A172 (cell line): Measurements from ENCODE around the gene RNU1-4. TPM values are rescaled to one million over a fixed set of nuclear protein-coding genes. Genes with fewer than 3 reads are reported as not detected.
A peak's percentile ranks its signal among the peaks of the same experiment; 100 is the strongest.
"Not testable (repeated sequence)": the region's sequence is repeated elsewhere in the genome, so short reads cannot be mapped to it uniquely, and the experiment has no call there.

Experiments used
- DNase-seq: peaks from one replicate; pipeline ENCODE4 v3.0.0-alpha.2; 2015; ENCODE audit warnings: low spot score
- total RNA-seq: library from RNA; depleted of rRNA; stranded (reverse); fragments of >200 nt; shearing (Covaris generic); gene quantifications from 2 replicates; pipeline ENCODE4 v1.2.3, GENCODE V29; 2014

The RNU1-4 gene
- total RNA-seq, 1 experiment from 2014 or later, result 255 TPM

DNA sequence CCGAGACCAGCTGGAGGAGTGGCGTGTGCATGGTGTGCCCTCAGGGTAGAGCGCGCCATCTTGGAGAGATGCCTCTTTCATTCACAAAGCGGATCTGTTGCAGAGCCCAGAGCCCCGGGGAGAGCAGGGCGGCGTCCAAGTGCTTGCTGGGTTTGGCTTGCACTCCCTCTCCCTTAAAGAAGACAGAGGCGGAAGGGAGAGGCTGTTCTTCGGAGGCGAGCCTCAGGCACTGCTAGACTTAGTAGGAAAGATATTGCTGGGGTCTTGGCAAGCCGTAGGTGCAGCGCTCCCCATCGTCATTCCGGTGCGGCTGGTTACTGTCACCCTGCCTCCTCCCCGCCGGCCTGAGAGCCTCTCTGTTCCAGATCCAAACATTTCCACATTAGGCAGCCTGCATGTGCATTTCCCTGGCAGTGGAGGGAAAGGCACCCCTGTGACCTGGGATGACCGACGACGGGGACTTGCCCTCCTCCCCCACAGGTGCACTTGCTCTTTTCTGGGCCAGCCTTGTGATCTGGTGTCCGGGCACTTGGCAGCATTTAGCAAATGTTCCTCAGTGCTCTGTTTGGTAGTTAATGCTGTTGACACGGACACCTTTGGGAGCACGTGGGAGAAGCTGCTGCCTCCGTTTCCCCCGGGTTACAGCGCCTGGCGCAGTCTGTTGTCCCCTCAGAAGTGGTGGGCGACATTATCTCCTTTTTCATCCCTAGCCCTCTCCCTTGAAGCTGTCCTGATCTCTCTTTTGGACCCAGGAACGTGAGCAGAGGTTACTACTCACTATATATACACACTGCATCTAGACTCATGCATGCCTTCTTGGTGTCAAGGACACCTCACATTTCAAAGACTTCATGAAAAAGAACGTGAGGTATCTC lies 25.7 kb downstream of the RNU1-4 start:
- not testable (repeated sequence) for DNase-seq

DNA sequence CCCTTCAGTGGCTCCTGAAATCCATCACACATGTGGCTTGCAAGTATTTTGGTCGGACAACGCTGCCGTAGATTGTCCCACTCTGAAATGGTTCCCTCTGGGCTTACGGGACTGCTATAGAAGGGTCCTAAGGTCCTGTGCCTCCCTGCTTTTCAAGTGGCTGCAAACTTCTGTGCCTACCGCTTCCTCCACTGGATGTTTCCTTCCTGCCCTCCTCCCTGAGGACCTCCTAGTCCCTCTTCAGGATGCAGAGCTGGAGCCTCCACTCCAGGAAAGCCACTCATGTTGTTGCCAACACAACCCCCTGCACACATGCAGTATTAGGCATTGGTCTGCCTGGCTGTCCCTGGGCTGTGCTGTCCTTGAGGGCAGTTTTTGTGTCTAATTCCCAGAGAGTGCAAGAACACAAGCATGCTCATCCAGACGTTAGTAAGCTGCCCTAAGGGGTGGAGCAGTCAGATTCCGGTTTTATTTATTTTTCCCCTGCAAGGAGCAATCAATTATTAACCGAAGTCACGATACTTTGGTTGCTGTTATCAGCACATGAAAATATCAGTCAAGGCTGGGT lies 26.5 kb downstream of the RNU1-4 start:
- not testable (repeated sequence) for DNase-seq

DNA sequence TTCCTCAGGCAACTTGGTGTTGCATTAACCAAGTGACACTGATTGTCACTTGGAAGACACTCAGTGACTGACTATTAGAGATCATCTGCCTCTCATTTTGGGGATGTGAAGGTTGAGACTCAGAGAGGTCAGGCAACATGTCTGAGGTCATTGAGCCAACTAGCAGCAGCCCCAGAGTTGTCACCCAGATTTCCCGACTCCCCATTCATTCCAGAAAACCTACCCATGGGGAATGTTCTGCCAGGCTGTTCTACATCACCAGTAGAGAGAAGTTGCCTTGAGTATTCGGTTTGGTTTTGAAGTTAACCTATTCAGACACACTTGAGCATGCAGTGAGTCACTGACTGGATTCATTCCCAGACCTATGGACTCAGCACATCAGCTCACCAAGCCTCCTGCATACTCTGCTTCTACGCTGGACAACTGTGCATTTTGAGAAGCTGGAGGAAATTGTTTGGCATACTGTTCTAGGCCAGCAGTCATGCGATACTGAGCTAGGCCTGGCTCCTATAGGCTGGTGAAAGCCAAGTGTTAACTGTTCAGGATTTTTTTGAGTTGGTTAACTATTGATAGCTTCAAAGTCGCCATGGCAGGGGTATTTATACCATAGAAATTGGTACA lies 29.9 kb downstream of the RNU1-4 start:
- peak; percentile 52 for DNase-seq

DNA sequence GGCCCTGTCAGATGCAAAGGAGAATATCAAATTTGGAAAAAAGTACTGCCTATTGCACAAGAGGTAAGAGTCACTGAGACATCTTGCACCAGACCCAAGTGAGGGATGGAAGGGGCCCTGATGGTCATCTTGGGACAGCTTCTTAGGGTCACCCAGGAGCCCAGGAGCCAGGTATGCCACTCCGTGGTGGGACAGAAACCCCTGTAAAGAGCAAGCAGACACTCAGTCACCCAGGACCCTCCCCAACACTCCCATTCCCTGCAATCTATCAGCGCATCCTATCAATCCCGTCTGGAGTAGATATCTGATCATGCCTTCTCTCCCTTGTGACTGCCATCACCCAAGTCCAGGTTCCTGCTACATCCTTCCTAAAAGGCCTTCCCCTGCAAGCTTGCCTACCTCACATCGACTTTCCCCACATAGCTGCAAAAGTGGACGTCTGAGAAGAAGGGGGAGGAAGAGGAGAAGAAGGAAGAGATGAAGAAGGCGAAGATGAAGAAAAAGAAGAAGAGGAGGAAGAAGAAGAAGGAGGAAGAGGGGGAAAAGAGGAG lies 30.7 kb downstream of the RNU1-4 start:
- not testable (repeated sequence) for DNase-seq

DNA sequence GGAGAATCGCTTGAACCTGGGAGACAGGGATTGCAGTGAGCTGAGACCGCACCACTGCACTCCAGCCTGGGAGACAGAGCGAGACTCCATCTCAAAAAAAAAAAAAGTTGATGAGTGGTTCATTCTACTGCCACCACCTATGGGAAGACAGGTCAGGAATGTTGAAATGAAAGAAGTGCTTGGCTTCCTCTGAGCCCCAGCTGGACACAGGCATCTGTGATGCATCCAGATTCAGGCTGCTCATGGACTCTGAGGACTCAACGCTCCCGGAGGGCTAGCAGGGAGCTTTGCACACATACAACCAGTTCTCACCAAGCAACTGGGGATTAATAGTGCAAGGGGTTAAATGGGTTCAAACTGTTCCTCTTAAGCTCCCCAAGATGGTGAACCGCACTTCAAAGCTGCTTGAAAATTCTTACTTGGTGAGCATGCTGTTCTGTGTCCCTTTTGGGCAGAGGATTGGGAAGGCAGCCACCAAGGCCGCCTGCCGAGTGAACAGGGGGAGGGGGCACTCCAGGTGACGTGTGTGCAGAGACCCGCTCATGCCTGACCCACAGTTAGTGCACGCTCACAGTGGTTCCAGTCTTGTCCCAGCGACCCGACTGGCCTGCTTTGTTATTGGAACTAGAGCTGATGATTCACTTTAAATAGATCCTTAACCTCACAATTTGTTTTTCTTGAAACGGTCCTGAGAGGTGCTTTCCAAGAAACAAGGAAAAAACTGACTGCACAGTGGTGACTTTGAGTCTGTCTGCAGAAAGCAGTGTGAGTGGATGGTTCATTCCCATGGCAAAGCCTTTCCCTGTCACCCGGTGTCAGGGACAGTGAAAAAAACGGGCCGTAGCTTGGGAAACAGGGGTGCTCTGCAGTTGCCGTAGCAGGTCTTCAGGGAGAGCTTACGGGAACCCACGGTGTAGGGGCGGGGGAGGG lies 32.2 kb downstream of the RNU1-4 start:
- not testable (repeated sequence) for DNase-seq

DNA sequence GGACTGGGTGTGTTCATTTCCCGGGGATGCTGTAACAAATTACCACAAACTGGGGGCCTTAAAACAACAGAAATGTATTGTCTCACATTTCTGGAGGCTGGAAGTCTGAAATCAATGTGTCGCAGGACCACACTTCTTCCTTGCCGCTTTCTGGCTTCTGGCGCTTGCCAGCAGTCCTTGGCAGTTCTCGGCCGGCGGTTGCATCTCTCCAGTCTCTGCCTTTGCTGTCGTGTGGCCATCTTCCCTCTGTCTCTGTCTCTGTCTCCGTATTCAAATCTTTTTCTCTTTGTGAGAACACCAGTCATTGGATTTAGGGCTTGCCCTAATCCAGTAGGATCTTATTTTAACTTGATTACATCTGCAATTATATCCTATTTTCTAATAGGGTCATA lies 32.9 kb downstream of the RNU1-4 start:
- DNase-seq, result not testable (repeated sequence)

DNA sequence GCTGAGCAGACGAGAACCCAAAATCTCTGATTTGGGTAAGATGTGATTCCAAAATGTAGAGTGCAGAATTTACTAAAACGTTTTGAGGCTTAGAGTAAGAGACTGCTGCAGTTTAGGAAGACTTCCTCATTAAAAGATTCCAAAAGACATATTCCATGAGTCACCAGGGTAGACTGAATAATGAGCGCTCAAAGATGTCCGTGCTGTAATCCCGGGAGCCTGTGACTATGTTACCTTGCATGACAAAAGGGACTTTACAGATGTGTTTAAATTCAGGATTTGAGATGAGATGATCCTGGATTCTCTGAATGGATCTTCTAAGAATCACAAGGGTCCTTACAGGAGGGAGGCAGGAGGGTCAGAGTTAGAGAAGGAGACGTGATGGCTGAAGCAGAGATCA lies 33.4 kb downstream of the RNU1-4 start:
- not testable (repeated sequence) for DNase-seq

DNA sequence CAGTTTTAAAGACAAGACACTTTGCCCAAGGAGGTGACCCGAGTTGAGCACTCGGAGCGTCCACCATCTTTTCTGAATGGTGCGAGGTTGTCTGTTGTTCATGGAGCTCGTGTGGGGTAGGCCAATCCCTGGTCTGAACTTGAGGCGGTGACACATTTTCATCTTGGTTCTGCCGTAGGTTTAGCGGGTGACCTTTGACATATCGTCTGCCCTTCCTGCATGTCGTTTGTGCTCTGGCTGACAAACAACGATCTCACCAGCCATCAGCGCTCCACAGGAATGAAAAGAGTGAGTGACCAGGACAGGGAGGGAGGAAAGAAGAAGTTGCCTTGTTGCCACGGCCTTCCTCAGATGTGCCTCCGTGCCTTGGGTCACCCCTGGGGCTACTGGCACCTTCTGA lies 34.5 kb downstream of the RNU1-4 start:
- DNase-seq, result not testable (repeated sequence)

DNA sequence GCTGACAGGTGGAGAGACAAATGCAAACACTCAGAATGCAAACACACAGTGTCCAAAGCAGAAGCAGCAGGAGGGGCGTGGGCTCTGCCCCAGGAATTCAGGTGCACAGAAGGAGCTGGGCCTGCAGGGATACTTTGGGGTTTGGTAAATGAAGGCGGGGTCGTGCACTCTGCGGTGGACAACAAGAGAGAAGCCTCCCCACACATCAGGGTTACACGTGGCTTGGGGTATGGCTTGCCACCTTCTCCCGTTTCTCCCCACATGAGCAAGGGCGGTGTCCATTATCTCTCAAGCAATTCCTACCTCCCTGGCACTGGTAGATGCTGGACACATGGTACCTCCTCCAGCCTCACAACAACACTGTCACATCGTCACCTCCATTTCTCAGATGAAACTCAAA lies 35.0 kb downstream of the RNU1-4 start:
- DNase-seq, result not testable (repeated sequence)

DNA sequence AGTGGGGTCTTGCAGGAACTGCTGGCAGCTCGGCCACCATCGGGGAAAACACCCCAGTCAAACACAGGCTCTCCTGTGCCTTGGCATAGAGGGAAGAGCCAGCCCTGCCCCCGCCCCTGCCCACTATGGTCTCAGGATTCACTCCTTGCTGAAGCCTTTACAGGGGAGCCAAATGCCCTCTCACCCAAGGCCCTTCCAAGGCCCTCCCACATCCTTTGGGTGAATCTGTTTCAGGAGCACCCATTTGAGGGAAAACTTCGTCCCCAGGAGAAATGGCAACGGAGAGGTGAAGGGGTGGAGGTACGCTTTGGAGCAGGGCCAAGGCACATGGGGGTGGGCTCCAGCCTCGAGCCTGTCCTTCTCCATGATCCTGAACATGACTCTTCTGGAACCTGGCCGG lies 35.9 kb downstream of the RNU1-4 start:
- DNase-seq, result not testable (repeated sequence)

DNA sequence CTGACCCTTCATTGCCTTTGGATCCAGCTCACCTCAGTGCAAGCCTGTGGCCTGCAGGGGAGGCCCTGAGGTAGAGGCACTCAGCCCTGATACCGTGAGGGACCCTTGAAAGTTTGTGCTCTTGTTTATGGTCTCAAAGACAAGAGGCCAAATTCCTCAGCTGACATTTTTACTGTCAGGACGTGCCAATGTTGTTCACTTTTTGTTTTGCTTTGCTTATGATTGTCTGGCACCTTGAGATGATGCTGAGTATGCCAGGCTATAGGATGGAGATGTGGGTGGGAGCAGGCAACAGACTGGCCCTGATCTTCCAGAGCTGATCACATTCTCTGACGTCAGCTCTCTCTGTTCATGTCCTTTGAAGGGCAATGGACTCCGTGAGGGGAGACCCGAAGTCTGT lies 36.5 kb downstream of the RNU1-4 start:
- not testable (repeated sequence) for DNase-seq

DNA sequence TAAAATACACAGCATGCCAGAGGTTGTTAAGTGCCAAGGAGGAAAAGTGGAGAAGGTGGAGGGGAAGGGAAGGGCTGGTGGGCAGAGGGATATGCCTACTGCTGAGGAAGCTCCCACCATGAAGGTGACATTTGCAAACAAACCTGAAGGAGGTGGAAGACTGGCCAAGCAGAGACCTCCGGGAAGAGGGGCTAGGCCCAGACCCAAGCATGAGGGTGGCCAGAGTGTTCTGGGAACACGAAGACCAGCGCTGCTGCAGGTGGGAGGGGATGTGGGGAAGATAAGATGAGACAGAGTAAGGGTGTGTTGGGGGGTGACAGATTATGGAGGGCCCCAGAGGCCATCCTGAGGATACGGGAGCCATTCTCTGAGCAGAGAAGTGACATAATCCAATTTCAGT lies 37.5 kb downstream of the RNU1-4 start:
- DNase-seq, result not testable (repeated sequence)

DNA sequence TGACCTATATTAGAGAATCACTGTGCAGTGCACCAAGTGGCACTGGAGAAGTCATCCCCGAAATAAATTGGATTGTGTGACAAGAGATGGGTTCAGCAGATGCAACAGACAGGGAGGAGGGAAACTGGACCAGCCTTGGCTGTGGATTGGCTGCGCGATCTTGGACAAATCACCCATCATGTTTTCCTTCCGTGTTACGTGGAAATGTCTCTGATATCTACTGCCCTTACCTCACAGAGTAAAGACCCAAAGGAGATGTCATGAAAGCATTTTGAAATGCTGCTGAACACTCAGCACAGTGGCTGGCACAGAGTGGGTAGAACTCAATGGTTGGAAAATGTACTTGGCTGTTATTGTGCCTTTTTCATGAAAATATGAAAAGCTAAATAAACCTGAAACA lies 39.2 kb downstream of the RNU1-4 start:
- not testable (repeated sequence) for DNase-seq

DNA sequence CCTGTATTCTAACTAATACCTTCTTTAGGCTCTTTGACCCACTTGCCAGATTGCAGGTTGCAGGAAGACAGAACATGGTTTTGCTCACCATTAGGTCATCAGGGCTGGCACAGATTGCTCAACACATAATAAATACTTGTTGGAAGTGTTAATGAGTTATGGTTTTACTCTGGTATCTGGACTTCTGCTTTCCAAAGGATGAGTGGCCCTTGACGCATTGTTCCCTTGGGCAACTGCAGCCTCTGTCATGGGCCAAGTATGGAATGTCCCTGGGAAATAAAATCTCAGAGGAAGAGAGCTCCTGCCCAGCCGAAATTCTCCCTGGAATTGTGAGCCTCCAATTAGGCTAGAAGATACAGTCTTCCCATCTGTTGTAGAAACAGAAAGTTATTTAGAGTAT lies 40.7 kb downstream of the RNU1-4 start:
- DNase-seq, result not testable (repeated sequence)

DNA sequence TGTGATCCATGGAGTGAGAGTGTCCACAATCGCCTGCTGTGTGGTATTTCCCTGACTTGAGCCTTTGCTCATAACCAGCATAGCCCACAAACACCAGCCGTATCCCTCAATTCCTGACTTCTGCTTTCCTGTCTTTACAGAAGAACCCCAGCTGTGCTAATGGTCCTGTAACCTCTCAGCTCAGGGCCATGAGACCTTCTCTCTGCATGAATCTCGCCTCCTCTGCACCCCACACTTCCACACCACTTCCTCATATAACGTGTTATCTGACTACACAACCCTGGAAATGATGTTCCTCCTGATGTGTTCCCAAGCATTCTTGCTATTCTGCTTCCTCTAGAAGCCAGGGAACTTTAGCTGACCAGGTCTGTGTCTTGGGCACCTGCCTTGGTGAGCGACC lies 41.3 kb downstream of the RNU1-4 start:
- DNase-seq, result not testable (repeated sequence)

DNA sequence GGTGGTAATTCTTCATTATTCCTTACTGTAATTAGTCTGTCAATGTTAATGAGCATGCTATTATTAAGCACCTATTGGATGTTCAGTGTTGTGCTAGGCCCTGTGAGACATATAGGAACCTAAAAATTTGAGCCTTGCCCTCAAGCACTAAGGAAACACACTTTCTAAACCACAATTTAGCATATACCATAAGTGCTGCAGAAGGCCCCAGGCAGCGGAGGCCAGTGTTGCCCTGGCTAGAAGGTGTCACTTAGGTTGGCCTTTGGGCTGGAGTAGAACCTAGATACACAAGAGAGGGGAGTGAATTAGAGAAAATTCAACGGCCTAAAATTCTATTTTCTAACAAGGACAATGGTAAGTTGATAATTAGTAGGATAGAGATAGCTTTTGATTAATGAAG lies 44.6 kb downstream of the RNU1-4 start:
- DNase-seq, result not testable (repeated sequence)

DNA sequence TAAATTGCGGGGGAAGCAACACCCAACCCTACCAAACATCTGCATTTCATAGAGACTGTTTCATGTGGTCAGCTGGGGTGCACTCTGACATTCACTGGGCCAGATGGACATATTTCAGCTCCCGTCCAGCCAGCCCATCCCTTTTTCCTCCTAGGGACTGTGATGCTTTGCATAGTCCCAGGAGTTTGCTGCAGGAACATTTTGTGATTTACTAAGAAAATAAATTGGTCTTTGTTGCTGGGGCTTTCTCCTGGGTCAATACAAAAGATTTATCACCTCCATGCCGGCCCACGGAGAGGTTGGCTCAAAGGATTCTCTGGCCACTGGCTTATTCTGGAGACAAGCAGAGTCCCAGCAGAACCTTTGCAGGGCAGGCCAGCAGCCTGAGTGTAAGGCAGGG lies 46.0 kb downstream of the RNU1-4 start:
- DNase-seq, result not testable (repeated sequence)

DNA sequence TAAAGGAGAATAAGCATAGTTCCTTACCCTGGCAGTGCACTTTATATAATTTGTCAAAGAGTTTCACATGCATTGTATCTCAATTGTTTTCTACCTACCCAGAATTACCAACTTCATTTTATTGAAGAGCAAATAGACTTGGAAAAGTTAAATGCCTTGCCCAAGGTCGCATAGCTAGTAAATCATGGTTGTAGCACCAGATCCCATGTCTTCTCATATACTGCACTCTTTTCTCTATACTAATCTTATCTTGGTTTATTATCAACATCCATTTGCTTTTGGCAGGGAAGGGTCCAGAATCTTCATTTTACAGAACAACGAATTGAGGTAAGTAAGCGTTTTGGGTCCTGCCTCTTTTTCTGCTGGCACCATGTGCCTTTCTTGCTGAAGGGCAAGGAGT lies 46.9 kb downstream of the RNU1-4 start:
- DNase-seq, result not testable (repeated sequence)

DNA sequence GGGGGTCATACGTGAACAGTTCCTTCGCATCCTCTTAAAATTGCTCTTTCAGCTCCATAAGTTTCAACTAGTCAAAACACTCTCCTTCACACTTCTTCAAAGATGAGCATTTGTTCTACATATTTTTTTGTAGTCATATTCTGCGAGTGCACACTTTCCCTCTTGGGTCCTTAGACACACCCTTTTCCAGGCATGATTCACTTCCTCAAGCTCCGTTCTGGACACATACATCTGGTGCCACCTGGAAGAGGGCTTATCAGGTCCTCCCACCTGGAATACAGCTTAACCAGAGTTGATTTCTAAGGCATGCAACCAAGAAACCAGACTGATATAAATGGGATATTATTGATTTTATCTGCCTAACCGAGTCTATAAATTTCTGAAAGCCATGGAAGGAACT lies 47.4 kb downstream of the RNU1-4 start:
- not testable (repeated sequence) for DNase-seq
